Astrocyte (in vitro differentiated cells and primary cell): ENCODE results near the gene WNT16.

ENCODE experiments used
- EZH2 ChIP-seq: IDR thresholded peaks from 2 replicates; pipeline ENCODE4 v1.6.1; 2012; ENCODE audit warnings: mild to moderate bottlenecking, low read length, inconsistent platforms; ENCODE audit not compliant: insufficient read depth
- TF ChIP-seq, protein P1 (sequence below): IDR thresholded peaks from 2 replicates; pipeline ENCODE4 v1.5.1; 2011; ENCODE audit warnings: low read depth, mild to moderate bottlenecking, inconsistent platforms, low read length, moderate library complexity; ENCODE audit not compliant: insufficient read depth

GRCh38 chr7:121279822-121280221, 49.0 kb upstream of the WNT16 start:
- TF ChIP-seq, protein P1, sequence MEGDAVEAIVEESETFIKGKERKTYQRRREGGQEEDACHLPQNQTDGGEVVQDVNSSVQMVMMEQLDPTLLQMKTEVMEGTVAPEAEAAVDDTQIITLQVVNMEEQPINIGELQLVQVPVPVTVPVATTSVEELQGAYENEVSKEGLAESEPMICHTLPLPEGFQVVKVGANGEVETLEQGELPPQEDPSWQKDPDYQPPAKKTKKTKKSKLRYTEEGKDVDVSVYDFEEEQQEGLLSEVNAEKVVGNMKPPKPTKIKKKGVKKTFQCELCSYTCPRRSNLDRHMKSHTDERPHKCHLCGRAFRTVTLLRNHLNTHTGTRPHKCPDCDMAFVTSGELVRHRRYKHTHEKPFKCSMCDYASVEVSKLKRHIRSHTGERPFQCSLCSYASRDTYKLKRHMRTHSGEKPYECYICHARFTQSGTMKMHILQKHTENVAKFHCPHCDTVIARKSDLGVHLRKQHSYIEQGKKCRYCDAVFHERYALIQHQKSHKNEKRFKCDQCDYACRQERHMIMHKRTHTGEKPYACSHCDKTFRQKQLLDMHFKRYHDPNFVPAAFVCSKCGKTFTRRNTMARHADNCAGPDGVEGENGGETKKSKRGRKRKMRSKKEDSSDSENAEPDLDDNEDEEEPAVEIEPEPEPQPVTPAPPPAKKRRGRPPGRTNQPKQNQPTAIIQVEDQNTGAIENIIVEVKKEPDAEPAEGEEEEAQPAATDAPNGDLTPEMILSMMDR: no peak
- no peak for TF ChIP-seq EZH2
